ENCODE results near the gene ALPL. TPM values are rescaled to one million over a fixed set of nuclear protein-coding genes. Genes with fewer than 3 reads are reported as not detected.

The ALPL gene
- total RNA-seq, 1 donor from 2014 or later = 11.7 TPM

DNA sequence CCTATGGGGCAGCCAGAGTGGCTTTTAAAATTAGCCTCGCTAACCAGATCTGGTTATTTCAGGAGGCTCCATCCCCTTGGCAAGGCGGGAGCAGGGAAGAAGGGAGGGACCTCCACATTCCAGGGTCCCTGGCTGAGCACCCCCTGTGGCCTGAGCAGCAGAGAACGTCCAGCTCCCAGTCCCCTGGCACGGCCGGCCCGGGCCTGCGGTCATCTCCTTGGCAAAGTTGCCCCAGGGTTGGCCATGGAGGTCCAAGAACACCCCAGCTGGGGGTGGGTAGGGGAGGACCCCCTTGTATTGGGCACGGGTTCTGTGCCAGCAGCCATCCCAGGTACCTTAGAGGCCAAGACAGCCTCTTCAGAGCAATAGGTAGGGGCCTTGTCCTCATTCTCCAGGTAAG lies 84.0 kb downstream of the ALPL start:
- no peak overlapping the region for H3K4me3 Mint-ChIP-seq (ENCODE audit: unreplicated experiment)
- H3K9me3 Mint-ChIP-seq (ENCODE audit: unreplicated experiment) = no peaks in the 10 kb centered on the region
- no peak for DNase-seq (ENCODE audit: low spot score)
- no peaks in the 10 kb centered on the region for H3K4me1 Mint-ChIP-seq (ENCODE audit: unreplicated experiment)
- H3K36me3 Mint-ChIP-seq (ENCODE audit: low read depth, unreplicated experiment) = no peaks in the 10 kb centered on the region
- H3K27me3 Mint-ChIP-seq (ENCODE audit: unreplicated experiment) = peaks cover 3% of the 10 kb centered on the region
- TF ChIP-seq, protein P1, sequence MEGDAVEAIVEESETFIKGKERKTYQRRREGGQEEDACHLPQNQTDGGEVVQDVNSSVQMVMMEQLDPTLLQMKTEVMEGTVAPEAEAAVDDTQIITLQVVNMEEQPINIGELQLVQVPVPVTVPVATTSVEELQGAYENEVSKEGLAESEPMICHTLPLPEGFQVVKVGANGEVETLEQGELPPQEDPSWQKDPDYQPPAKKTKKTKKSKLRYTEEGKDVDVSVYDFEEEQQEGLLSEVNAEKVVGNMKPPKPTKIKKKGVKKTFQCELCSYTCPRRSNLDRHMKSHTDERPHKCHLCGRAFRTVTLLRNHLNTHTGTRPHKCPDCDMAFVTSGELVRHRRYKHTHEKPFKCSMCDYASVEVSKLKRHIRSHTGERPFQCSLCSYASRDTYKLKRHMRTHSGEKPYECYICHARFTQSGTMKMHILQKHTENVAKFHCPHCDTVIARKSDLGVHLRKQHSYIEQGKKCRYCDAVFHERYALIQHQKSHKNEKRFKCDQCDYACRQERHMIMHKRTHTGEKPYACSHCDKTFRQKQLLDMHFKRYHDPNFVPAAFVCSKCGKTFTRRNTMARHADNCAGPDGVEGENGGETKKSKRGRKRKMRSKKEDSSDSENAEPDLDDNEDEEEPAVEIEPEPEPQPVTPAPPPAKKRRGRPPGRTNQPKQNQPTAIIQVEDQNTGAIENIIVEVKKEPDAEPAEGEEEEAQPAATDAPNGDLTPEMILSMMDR (IDR thresholded peaks at IDR 0.05; ENCODE audit: unreplicated experiment) = no peak
- no peak overlapping the region for H3K27ac Mint-ChIP-seq (ENCODE audit: unreplicated experiment)

DNA sequence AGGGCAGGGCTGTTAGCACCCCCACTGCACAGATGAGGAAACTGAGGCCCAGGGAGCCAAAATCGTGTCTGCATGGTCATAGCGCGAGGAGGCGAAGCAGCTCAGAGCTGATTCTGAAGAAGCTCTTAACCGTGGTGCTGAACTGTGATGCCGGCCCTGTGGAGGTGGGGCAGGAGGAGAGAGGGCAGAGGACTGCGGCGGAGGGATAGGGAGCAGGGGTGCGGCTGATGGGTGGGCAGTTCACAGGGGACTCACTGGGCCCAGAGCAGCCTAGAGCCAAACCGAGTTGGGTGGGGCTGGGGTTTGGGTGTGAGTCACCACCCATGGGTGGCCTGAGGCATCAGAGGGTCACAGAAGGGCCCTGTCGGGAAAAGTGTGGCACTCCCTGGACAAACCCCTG lies 85.3 kb downstream of the ALPL start:
- TF ChIP-seq, protein P1 (IDR thresholded peaks at IDR 0.05; ENCODE audit: unreplicated experiment) = no peak

DNA sequence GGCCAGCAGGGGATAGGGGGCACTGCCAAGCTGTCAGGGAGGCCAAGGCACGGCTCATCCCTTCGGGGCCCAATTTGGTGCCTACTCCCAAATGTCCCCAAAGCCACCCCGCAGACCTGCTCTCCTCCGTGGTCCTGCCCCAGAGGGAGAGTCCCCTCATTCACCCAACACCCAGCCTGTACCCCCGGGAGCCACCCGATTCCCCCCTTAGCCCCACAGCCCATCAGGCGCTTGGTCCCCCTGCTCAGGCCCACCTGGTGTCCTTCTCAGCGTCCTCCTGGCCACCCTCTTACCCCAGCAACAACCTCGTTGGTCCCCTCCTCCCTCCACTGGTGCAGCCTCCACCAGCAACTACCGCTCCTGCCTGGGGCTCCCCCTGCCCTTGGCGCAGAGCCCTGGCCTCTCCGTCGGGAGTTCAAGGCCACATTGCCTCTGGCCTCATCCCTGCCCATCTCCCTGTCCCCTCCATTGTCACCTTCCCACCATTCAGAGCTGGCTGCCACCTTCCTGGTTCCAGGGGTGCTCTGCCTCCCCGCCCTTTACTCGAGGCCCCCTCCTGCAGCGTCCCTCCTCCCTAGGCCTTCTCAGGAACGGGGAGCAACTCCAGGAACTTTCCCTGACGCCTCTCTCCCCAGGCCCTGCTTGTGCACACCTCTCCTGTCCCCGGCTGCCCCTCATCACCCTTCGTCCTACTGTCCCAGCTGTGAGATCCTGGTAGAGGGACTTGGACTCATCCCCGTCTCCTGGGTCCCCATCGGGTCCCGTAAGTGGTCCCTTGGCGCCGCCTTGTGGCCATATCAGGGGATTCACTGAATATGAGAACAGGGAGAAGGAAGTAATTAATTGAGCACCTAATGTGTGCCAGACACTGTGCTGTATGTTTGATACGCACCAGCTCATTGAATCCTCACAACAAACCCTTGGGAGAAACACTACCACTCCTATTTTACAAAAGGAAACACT lies 86.0 kb downstream of the ALPL start:
- TF ChIP-seq, protein P1 (IDR thresholded peaks at IDR 0.05; ENCODE audit: unreplicated experiment) = peak; percentile 72
- H3K27me3 Mint-ChIP-seq (ENCODE audit: unreplicated experiment) = peaks cover 6% of the 10 kb centered on the region
- H3K4me3 Mint-ChIP-seq (ENCODE audit: unreplicated experiment) = no peak overlapping the region
- H3K27ac Mint-ChIP-seq (ENCODE audit: unreplicated experiment) = no peak overlapping the region
- H3K36me3 Mint-ChIP-seq (ENCODE audit: low read depth, unreplicated experiment) = no peaks in the 10 kb centered on the region
- peak; percentile 63 for DNase-seq (ENCODE audit: low spot score)
- H3K4me1 Mint-ChIP-seq (ENCODE audit: unreplicated experiment) = no peaks in the 10 kb centered on the region
- H3K9me3 Mint-ChIP-seq (ENCODE audit: unreplicated experiment) = no peaks in the 10 kb centered on the region

More for the DNA sequence above, 85.3 kb downstream of the ALPL start:
- Mint-ChIP-seq H3K4me1 (ENCODE audit: unreplicated experiment) (no peaks in the 10 kb centered on the region), H3K27ac (ENCODE audit: unreplicated experiment) (no peak overlapping the region), H3K36me3 (ENCODE audit: low read depth, unreplicated experiment) (no peaks in the 10 kb centered on the region), H3K9me3 (ENCODE audit: unreplicated experiment) (no peaks in the 10 kb centered on the region), H3K4me3 (ENCODE audit: unreplicated experiment) (no peak overlapping the region), H3K27me3 (ENCODE audit: unreplicated experiment) (peaks cover 3% of the 10 kb centered on the region)
- no peak for DNase-seq (ENCODE audit: low spot score)

DNA sequence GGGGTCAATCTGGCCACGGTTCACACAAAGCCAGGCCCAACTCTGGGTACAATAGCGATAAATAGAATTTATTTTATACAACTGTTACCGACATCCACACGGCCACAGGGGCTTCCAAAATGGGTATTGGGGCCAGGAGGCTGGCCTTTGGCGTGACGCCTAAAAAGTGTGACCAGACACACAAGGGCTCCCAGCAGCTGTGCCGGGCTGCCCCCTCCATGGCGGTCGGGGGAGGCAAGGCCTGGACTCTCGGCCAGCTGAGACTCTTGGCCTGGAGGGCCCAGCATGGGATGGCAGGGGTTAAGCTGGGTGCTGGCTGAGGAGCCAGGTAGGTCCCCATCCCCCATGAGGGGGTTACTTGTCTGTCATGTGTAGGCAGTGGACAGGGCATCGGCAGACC lies 87.0 kb downstream of the ALPL start:
- no peaks in the 10 kb centered on the region for H3K36me3 Mint-ChIP-seq (ENCODE audit: low read depth, unreplicated experiment)
- H3K4me1 Mint-ChIP-seq (ENCODE audit: unreplicated experiment) = no peaks in the 10 kb centered on the region
- H3K9me3 Mint-ChIP-seq (ENCODE audit: unreplicated experiment) = no peaks in the 10 kb centered on the region
- peaks cover 9% of the 10 kb centered on the region for H3K27me3 Mint-ChIP-seq (ENCODE audit: unreplicated experiment)
- H3K4me3 Mint-ChIP-seq (ENCODE audit: unreplicated experiment) = no peak overlapping the region
- no peak for DNase-seq (ENCODE audit: low spot score)
- TF ChIP-seq, protein P1 (IDR thresholded peaks at IDR 0.05; ENCODE audit: unreplicated experiment) = no peak
- no peak overlapping the region for H3K27ac Mint-ChIP-seq (ENCODE audit: unreplicated experiment)

DNA sequence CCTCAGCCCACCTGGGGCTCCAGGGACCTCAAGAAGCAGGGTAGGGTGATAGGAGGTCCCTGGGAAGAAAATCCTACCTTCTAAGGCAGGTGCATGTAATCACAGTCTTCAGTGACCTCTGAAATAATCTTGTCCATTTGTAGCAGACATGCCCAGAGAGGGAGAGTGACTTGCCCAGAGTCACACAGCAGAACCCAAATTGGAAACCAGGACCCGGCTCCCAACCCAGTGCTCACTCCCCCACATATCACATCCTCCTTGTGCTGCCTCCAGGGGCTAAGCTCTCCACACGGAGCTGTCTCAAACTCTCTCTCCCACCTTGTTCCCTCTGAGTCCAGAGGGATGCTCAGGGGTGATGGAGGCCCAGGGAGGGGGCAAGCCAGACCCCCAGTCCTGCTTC lies 87.4 kb downstream of the ALPL start:
- DNase-seq (ENCODE audit: low spot score) = no peak
- H3K27ac Mint-ChIP-seq (ENCODE audit: unreplicated experiment) = no peak overlapping the region
- H3K4me3 Mint-ChIP-seq (ENCODE audit: unreplicated experiment) = no peak overlapping the region
- H3K9me3 Mint-ChIP-seq (ENCODE audit: unreplicated experiment) = no peaks in the 10 kb centered on the region
- peaks cover 10% of the 10 kb centered on the region for H3K27me3 Mint-ChIP-seq (ENCODE audit: unreplicated experiment)
- H3K4me1 Mint-ChIP-seq (ENCODE audit: unreplicated experiment) = no peaks in the 10 kb centered on the region
- no peaks in the 10 kb centered on the region for H3K36me3 Mint-ChIP-seq (ENCODE audit: low read depth, unreplicated experiment)
- TF ChIP-seq, protein P1 (IDR thresholded peaks at IDR 0.05; ENCODE audit: unreplicated experiment) = no peak
